Transverse colon (tissue), 4 donors: Measurements from ENCODE around the gene NEUROD2.

Source experiments
- CTCF ChIP-seq, 5 experiments: fragments of 200-600 bp in 3 of 5; fragments of 450-650 bp in 2 of 5; sonication (generic) in 3 of 5; IDR thresholded peaks; 1 replicate in 2 of 5; 2 replicates in 3 of 5; pipeline ENCODE4 v1.5.1; 2016 to 2017; ENCODE audit warnings: antibody characterized with exemption in 5 of 5, inconsistent platforms in 3 of 5, mild to moderate bottlenecking in 2 of 5, moderate library complexity in 1 of 5
- EP300 ChIP-seq: sonication (generic); formaldehyde crosslinking; IDR thresholded peaks from one replicate; pipeline ENCODE4 v1.6.1; 2017; ENCODE audit warnings: antibody characterized with exemption, low read depth
- POLR2A ChIP-seq: fragments of 450-650 bp; IDR thresholded peaks from one replicate; pipeline ENCODE4 v1.6.1; 2016; ENCODE audit warnings: antibody characterized with exemption, mild to moderate bottlenecking, moderate library complexity
- POLR2AphosphoS5 ChIP-seq, 3 donors: sonication (generic); formaldehyde crosslinking; IDR thresholded peaks; one replicate each; pipeline ENCODE4 v1.6.1; 2016; ENCODE audit warnings: antibody characterized with exemption in 3 of 3

DNA sequence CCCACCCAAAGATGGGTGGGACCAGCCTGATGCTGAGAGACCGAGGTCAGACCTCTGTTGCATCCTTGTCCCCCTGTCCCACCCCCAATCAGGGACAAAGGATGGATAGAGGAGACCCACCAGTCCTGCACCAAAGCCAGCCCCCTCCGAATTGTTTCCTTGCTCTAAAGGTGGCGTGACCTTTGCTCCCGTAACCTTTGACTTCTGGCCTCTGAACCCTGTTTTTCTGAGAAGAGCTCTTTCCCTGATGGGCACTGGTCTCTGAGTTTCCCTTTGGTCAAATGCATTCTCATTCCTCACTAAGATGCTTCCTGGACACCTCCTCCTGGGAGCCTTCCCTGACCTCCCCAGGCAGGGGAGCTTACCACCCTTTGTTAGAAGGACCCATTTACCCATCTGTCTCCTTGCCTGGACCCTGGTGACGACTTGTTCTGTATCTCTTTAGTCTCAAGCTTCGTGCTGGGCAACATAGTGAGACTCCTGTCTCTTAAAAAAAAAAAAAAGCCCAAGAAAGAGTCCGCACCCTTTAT, 5.3 kb upstream of the NEUROD2 start:
- no peak for TF ChIP-seq CTCF (IDR thresholded peaks at IDR 0.05)
- no peak for TF ChIP-seq POLR2AphosphoS5 (IDR thresholded peaks at IDR 0.05)
- TF ChIP-seq POLR2A: no peak
- TF ChIP-seq EP300: no peak
